ENCODE data around the gene MAGI1.

GRCh38 chr3:65521032-65521431, 517.7 kb downstream of the MAGI1 start:
- TF ChIP-seq CTCF (conservative IDR thresholded peaks at IDR 0.05) (no peak), ZFX (IDR thresholded peaks at IDR 0.05) (no peak)

All from C4-2B (cell line).